DMS153 treated with DMSO at 0.1 percent for 48 hours (cell line): Measurements from ENCODE around the gene PTPRN2.

Experiments
- DNase-seq: peaks from one replicate; lab custom pipeline; 2025; ENCODE audit not compliant: unreplicated experiment; lab: John Stamatoyannopoulos, UW

PTPRN2 gene

GRCh38 chr7:157662110-157662791, 925.4 kb downstream of the PTPRN2 start:
- DNase-seq = no peak

GRCh38 chr7:157661611-157661975, 926.0 kb downstream of the PTPRN2 start:
- no peak for DNase-seq

GRCh38 chr7:157660971-157661610, 926.5 kb downstream of the PTPRN2 start:
- DNase-seq = no peak

GRCh38 chr7:157658851-157659412, 928.7 kb downstream of the PTPRN2 start:
- DNase-seq = no peak

- DNase-seq = no peak
Measured at GRCh38 chr7:157657741-157658740, 929.6 kb downstream of the PTPRN2 start.

- DNase-seq = no peak
Measured at GRCh38 chr7:157656195-157656769, 931.3 kb downstream of the PTPRN2 start.

- no peak for DNase-seq
Measured at GRCh38 chr7:157654350-157654749, 933.3 kb downstream of the PTPRN2 start.

GRCh38 chr7:157653827-157654207, 933.8 kb downstream of the PTPRN2 start:
- no peak for DNase-seq

- no peak for DNase-seq
Measured at GRCh38 chr7:157652954-157653826, 934.4 kb downstream of the PTPRN2 start.

- DNase-seq = no peak
Measured at GRCh38 chr7:157652161-157652953, 935.3 kb downstream of the PTPRN2 start.

- no peak for DNase-seq
Measured at GRCh38 chr7:157651366-157652160, 936.1 kb downstream of the PTPRN2 start.

- no peak for DNase-seq
Measured at GRCh38 chr7:157650801-157651200, 936.8 kb downstream of the PTPRN2 start.

GRCh38 chr7:157650131-157650631, 937.4 kb downstream of the PTPRN2 start:
- no peak for DNase-seq

- DNase-seq = no peak
Measured at GRCh38 chr7:157646551-157646950, 941.1 kb downstream of the PTPRN2 start.

GRCh38 chr7:157645539-157645938, 942.1 kb downstream of the PTPRN2 start:
- DNase-seq = no peak

- no peak for DNase-seq
Measured at GRCh38 chr7:157644946-157645345, 942.7 kb downstream of the PTPRN2 start.

- no peak for DNase-seq
Measured at GRCh38 chr7:157643525-157643970, 944.1 kb downstream of the PTPRN2 start.

- no peak for DNase-seq
Measured at GRCh38 chr7:157641866-157642265, 945.8 kb downstream of the PTPRN2 start.
